Measurements from ENCODE around the gene FOXP1. TPM values are rescaled to one million over a fixed set of nuclear protein-coding genes. Genes with fewer than 3 reads are reported as not detected.

Gene FOXP1
- total and polyA plus RNA-seq, 9 of the 15 experiments (the other 6 are each of a cell fraction or from before 2014, with no cell fraction given) = 7.7 to 34.5 (median 13.7) TPM

GRCh38 chr3:71208211-71209095 lies 375.1 kb downstream of the FOXP1 start (continued):
- no peak for TF ChIP-seq ZBTB26 (CRISPR knock-in tag; IDR thresholded peaks at IDR 0.05)
- TF ChIP-seq ZNF274 (IDR thresholded peaks at IDR 0.05; ENCODE audit: borderline replicate concordance, low read depth, low read length) = no peak; the same call in 1 of the 2 replicates
- no peak for TF ChIP-seq KDM4B (IDR thresholded peaks at IDR 0.05; ENCODE audit: borderline replicate concordance in 2 of 2, low read depth in 1 of 2)
- TF ChIP-seq ZFP36 (IDR thresholded peaks at IDR 0.05; ENCODE audit: low read depth, low read length, partially characterized antibody) = no peak
- TF ChIP-seq E2F5 (CRISPR knock-in tag; IDR thresholded peaks at IDR 0.05) = no peak
- no peak for TF ChIP-seq CBX8 (IDR thresholded peaks at IDR 0.05; ENCODE audit: borderline replicate concordance, extremely low read depth, low read depth, low read length, poor library complexity, severe bottlenecking)
- TF ChIP-seq HMG20A (CRISPR knock-in tag; conservative IDR thresholded peaks at IDR 0.05) = 0 out of 2 replicates have a peak, but pooled peaks have one; percentile 58
- no peak for TF ChIP-seq NFYB (IDR thresholded peaks at IDR 0.05; ENCODE audit: extremely low read depth, insufficient read length)
- peak; percentile 77; the same call in 1 of the 2 replicates for TF ChIP-seq TEAD2 (tag; IDR thresholded peaks at IDR 0.05)
- TF ChIP-seq GTF3C2 (IDR thresholded peaks at IDR 0.05; ENCODE audit: borderline replicate concordance, extremely low read depth, insufficient read length) = no peak
- TF ChIP-seq ARID2 (IDR thresholded peaks at IDR 0.05) = no peak
- no peak for TF ChIP-seq ZBTB34 (CRISPR knock-in tag; IDR thresholded peaks at IDR 0.05)
- peak; percentile 59; the same call in 1 of the 2 replicates for TF ChIP-seq ELF4 (CRISPR knock-in tag; IDR thresholded peaks at IDR 0.05)
- peak; percentile 96 for TF ChIP-seq SMARCE1 (IDR thresholded peaks at IDR 0.05)
- TF ChIP-seq PML (IDR thresholded peaks at IDR 0.05; ENCODE audit: low read length) = peak; percentile 64; the same call in 1 of the 2 replicates
- TF ChIP-seq ZNF165 (CRISPR knock-in tag; IDR thresholded peaks at IDR 0.05; ENCODE audit: borderline replicate concordance) = no peak
- TF ChIP-seq SMARCC2 (IDR thresholded peaks at IDR 0.05; ENCODE audit: low read depth) = peak; percentile 81
